PC-3 (cell line): ENCODE measurements around the gene PCDHGB5. TPM values are rescaled to one million over a fixed set of nuclear protein-coding genes. Genes with fewer than 3 reads are reported as not detected.

ENCODE experiments used
- ATAC-seq: fragments of 200-7000 bp; cut with Tn5 transposase; 2 replicates; pipeline ENCODE4 v1.9.1; 2020; ENCODE audit warnings: mild to moderate bottlenecking, moderate library complexity
- BruUV-seq: library from RNA; stranded (reverse); fragments of 400-500 nt; replicated peaks from 2 replicates; lab custom pipeline; 2021; lab: Mats Ljungman, UMichigan
- CTCF ChIA-PET: fragments of 300-600 bp; sonication (Branson Sonifier 250); formaldehyde crosslinking; loops from one replicate; lab custom pipeline; 2022; ENCODE audit warnings: antibody characterized with exemption; lab: Charles Lee
- POLR2A ChIA-PET: fragments of 300-600 bp; sonication (Branson Sonifier 250); formaldehyde crosslinking; loops from one replicate; lab custom pipeline; 2022; ENCODE audit warnings: antibody characterized with exemption; ENCODE audit not compliant: unreplicated experiment; lab: Charles Lee
- DNase-seq: peaks from one replicate; pipeline ENCODE4 v3.0.0-alpha.2; 2015
- H2AFZ ChIP-seq: fragments of 300-600 bp; sonication (generic); 2 replicates; pipeline ENCODE4 v1.6.0; 2016; ENCODE audit warnings: antibody characterized with exemption, low read length
- H3F3A ChIP-seq: fragments of 300-600 bp; sonication (generic); one replicate; pipeline ENCODE4 v1.6.0; 2017; ENCODE audit warnings: antibody characterized with exemption, low read length, control low read depth, mild to moderate bottlenecking; ENCODE audit not compliant: unreplicated experiment
- H3K27ac ChIP-seq: fragments of 300-600 bp; sonication (generic); 2 replicates; pipeline ENCODE4 v1.5.1; 2016; ENCODE audit warnings: mild to moderate bottlenecking, low read length
- H3K27me3 ChIP-seq: fragments of 300-600 bp; sonication (generic); 2 replicates; pipeline ENCODE4 v1.6.1; 2016; ENCODE audit warnings: low read length, mixed read lengths
- H3K36me3 ChIP-seq: fragments of 300-600 bp; sonication (generic); 2 replicates; pipeline ENCODE4 v1.6.1; 2016; ENCODE audit warnings: low read depth, mixed run types, low read length, mixed read lengths
- H3K4me1 ChIP-seq: fragments of 300-600 bp; sonication (generic); 2 replicates; pipeline ENCODE4 v1.5.1; 2016; ENCODE audit warnings: low read length; ENCODE audit not compliant: insufficient read depth
- H3K4me2 ChIP-seq: fragments of 300-600 bp; sonication (generic); 2 replicates; pipeline ENCODE4 v1.6.0; 2016; ENCODE audit warnings: low read length
- H3K4me3 ChIP-seq: fragments of 300-600 bp; sonication (generic); 2 replicates; pipeline ENCODE4 v1.5.1; 2016; ENCODE audit warnings: mild to moderate bottlenecking, low read length, mixed read lengths
- H3K79me2 ChIP-seq: fragments of 300-600 bp; sonication (generic); 2 replicates; pipeline ENCODE4 v1.6.1; 2017; ENCODE audit warnings: low read length, mixed read lengths
- H3K9ac ChIP-seq: fragments of 300-600 bp; sonication (generic); 2 replicates; pipeline ENCODE4 v1.6.0; 2016; ENCODE audit warnings: mild to moderate bottlenecking, low read length
- H3K9me2 ChIP-seq: fragments of 300-600 bp; sonication (generic); replicated peaks from 2 replicates; pipeline ENCODE4 v1.6.1; 2016; ENCODE audit warnings: mixed run types, low read length, mixed read lengths
- H3K9me3 ChIP-seq: fragments of 300-600 bp; sonication (generic); 2 replicates; pipeline ENCODE4 v1.6.1; 2016; ENCODE audit warnings: low read length, mixed read lengths
- H4K20me1 ChIP-seq: fragments of 300-600 bp; sonication (generic); 2 replicates; pipeline ENCODE4 v1.6.1; 2016; ENCODE audit warnings: low read length, mixed read lengths
- EZH2 ChIP-seq: fragments of 300-600 bp; sonication (generic); IDR thresholded peaks from one replicate; pipeline ENCODE4 v1.6.1; 2017; ENCODE audit warnings: antibody characterized with exemption, mild to moderate bottlenecking, low read length; ENCODE audit not compliant: unreplicated experiment
- EZH2phosphoT487 ChIP-seq: fragments of 300-600 bp; sonication (generic); IDR thresholded peaks from 2 replicates; pipeline ENCODE4 v1.6.1; 2018; ENCODE audit warnings: mild to moderate bottlenecking, antibody characterized with exemption, low read length, borderline replicate concordance
- intact Hi-C: fragments of 100-400 bp; cut with micrococcal nuclease; formaldehyde crosslinking; loops from 2 replicates; pipeline ENCODE4 v1.9.0; 2023
- total RNA-seq: library from RNA; depleted of rRNA; stranded (reverse); fragments of >200 nt; gene quantifications from 2 replicates; pipeline ENCODE4 v1.2.3, GENCODE V29; 2014
- TF ChIP-seq, protein P1 (sequence below): fragments of 300-600 bp; sonication (generic); conservative IDR thresholded peaks from 2 replicates; pipeline ENCODE4 v1.5.1; 2017; ENCODE audit warnings: antibody characterized with exemption, low read depth, mild to moderate bottlenecking, low read length

Gene PCDHGB5
- total RNA-seq, 1 experiment from 2014 or later, result 9.0 TPM

DNA sequence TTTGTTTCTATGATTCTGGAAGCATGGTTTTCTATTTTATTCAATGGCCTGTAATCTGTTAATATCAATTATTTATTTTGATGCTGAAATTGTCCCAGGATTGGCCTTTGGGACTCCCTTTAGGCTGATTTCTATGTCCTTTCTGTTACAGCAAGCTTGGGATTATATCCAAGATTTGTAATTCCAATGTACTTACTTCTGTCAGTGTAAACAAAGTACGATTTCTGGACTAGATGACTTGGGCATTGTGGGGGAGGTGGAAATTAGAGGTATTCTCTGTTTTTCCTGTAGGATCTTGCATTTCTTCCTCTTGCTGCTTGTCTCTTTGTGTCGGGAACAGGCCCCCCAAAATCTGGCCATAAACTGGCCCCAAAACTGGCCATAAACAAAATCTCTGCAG is 36.3 kb downstream of the PCDHGB5 start:
- Histone ChIP-seq H3K4me2 (no peak overlapping the region), H3F3A (no peaks in the 10 kb centered on the region), H3K9me2 (no peaks in the 10 kb centered on the region), H4K20me1 (no peaks in the 10 kb centered on the region), H3K9ac (no peak overlapping the region), H2AFZ (no peak overlapping the region), H3K79me2 (no peaks in the 10 kb centered on the region), H3K4me1 (no peaks in the 10 kb centered on the region), H3K27ac (no peak overlapping the region), H3K4me3 (no peak overlapping the region), H3K36me3 (no peaks in the 10 kb centered on the region), H3K9me3 (0 out of 2 replicates have a peak, but pooled peaks cover 4% of the 10 kb centered on the region), H3K27me3 (no peaks in the 10 kb centered on the region)
- no peak for ATAC-seq
- ChIA-PET POLR2A (no interaction called here), CTCF (no interaction called here)
- TF ChIP-seq, protein P1, sequence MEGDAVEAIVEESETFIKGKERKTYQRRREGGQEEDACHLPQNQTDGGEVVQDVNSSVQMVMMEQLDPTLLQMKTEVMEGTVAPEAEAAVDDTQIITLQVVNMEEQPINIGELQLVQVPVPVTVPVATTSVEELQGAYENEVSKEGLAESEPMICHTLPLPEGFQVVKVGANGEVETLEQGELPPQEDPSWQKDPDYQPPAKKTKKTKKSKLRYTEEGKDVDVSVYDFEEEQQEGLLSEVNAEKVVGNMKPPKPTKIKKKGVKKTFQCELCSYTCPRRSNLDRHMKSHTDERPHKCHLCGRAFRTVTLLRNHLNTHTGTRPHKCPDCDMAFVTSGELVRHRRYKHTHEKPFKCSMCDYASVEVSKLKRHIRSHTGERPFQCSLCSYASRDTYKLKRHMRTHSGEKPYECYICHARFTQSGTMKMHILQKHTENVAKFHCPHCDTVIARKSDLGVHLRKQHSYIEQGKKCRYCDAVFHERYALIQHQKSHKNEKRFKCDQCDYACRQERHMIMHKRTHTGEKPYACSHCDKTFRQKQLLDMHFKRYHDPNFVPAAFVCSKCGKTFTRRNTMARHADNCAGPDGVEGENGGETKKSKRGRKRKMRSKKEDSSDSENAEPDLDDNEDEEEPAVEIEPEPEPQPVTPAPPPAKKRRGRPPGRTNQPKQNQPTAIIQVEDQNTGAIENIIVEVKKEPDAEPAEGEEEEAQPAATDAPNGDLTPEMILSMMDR, result no peak
- TF ChIP-seq EZH2 (no peak), EZH2phosphoT487 (no peak)
- no TSS peak for BruUV-seq
- DNase-seq, result no peak
- intact Hi-C loops, result no loop called here

DNA sequence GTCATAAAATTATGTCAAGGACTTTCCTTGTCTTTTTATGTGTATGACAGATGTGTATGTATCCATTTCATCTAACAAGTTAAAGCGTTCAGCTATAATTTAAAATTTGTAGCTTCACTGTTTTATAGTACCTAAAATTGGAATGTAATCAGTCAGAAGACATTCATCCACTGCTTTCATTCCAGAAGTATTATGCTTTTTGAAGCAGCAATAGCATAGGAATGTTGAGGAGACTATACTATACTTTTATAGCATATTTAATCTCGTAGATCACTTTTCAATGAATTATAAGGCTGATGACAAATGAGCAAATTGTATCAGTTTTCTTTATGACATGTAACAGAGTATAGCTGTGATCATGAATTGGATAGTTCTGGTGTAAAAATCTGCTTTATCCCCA is 39.5 kb downstream of the PCDHGB5 start:
- Histone ChIP-seq H3K79me2 (no peaks in the 10 kb centered on the region), H3K9me2 (no peaks in the 10 kb centered on the region), H2AFZ (no peak overlapping the region), H3K4me1 (no peaks in the 10 kb centered on the region), H3K27me3 (no peaks in the 10 kb centered on the region), H4K20me1 (no peaks in the 10 kb centered on the region), H3F3A (no peaks in the 10 kb centered on the region), H3K27ac (no peak overlapping the region), H3K4me2 (no peak overlapping the region), H3K9ac (no peak overlapping the region), H3K36me3 (no peaks in the 10 kb centered on the region), H3K4me3 (no peak overlapping the region), H3K9me3 (no peaks in the 10 kb centered on the region)
- TF ChIP-seq EZH2phosphoT487 (no peak), EZH2 (no peak)
- TF ChIP-seq, protein P1, result no peak
- BruUV-seq, result no TSS peak
- POLR2A ChIA-PET, result no interaction called here
- DNase-seq (no peak), ATAC-seq (no peak)
- CTCF ChIA-PET, result no interaction called here
- intact Hi-C loops, result no loop called here

DNA sequence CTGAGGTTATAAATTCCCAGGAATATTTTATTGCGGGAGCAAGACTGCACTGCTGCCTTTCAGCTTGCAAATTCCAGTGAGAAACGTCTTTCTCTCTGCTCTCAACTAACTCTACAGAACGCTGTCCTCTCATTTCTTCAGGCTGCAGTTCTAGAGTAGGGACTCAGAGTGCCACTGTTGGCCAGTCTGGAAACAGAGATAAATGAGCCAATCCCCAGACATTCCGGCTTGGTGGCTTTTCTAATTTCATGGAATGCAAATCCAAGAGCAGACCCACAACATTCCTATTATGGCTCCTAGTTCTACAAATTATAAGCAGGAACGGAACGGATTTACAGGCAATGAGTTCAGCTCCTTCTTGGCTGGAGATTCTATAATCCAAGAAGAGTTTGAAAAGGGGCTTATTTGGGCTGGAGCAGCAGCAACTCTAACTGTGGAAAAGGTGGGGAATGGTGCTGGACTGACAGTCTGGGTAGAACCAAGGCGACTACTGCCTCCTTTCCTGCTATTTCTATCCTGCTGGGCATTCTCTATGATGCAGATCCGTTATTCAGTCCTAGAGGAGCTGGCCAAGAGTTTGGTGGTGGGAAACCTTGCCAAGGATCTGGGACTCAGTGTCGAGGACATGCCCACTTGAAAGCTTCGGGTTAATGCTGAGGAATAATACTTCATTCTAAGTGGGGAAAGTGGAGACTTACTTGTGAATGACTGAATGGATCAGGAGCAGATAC is 41.8 kb downstream of the PCDHGB5 start:
- Histone ChIP-seq H4K20me1 (no peaks in the 10 kb centered on the region), H3K36me3 (no peaks in the 10 kb centered on the region), H3K9me2 (no peaks in the 10 kb centered on the region), H2AFZ (no peak overlapping the region), H3K4me2 (no peak overlapping the region), H3K9me3 (0 out of 2 replicates have a peak, but pooled peaks cover 2% of the 10 kb centered on the region), H3K27me3 (no peaks in the 10 kb centered on the region), H3K4me3 (no peak overlapping the region), H3K79me2 (no peaks in the 10 kb centered on the region), H3F3A (no peaks in the 10 kb centered on the region), H3K4me1 (no peaks in the 10 kb centered on the region), H3K9ac (no peak overlapping the region), H3K27ac (no peak overlapping the region)
- no peak for ATAC-seq
- ChIA-PET POLR2A (no interaction called here), CTCF (no interaction called here)
- intact Hi-C loops, result no loop called here
- TF ChIP-seq EZH2, result no peak
- TF ChIP-seq, protein P1, result no peak
- no peak for TF ChIP-seq EZH2phosphoT487
- BruUV-seq, result no TSS peak
- DNase-seq, result no peak
